Activated CD4-positive, alpha-beta T cell treated with anti-CD3 and anti-CD28 coated beads, Interleukin-10, Interleukin-2, amounts not matched to agents 100 ng/mL and 50 ng/mL, durations not matched to agents 16 hours and 8 hours (primary cell): ENCODE measurements around the gene TRIM26.

Source experiments
- DNase-seq: peaks from one replicate; pipeline ENCODE4 v3.0.0-alpha.2; 2020

The TRIM26 gene

GRCh38 chr6:30207619-30208295 is 5.4 kb downstream of the TRIM26 start:
- DNase-seq, result no peak

GRCh38 chr6:30206799-30207618 is 6.2 kb downstream of the TRIM26 start:
- DNase-seq, result no peak

- no peak for DNase-seq
Observed at GRCh38 chr6:30206152-30206551, 7.1 kb downstream of the TRIM26 start.

GRCh38 chr6:30204116-30204515 is 9.1 kb downstream of the TRIM26 start:
- DNase-seq, result no peak

GRCh38 chr6:30202366-30202765 is 10.8 kb downstream of the TRIM26 start:
- no peak for DNase-seq

GRCh38 chr6:30200551-30201281 is 12.5 kb downstream of the TRIM26 start:
- DNase-seq, result no peak

- DNase-seq, result no peak
Observed at GRCh38 chr6:30198166-30199084, 14.8 kb downstream of the TRIM26 start.

GRCh38 chr6:30196376-30196775 is 16.8 kb downstream of the TRIM26 start:
- no peak for DNase-seq

- DNase-seq, result no peak
Observed at GRCh38 chr6:30195951-30196350, 17.3 kb downstream of the TRIM26 start.

GRCh38 chr6:30194797-30195690 is 18.2 kb downstream of the TRIM26 start:
- DNase-seq, result no peak

GRCh38 chr6:30192076-30192475 is 21.1 kb downstream of the TRIM26 start:
- DNase-seq, result no peak

GRCh38 chr6:30188541-30188940 is 24.7 kb downstream of the TRIM26 start:
- DNase-seq, result no peak

GRCh38 chr6:30185846-30186484 is 27.2 kb downstream of the TRIM26 start:
- DNase-seq, result no peak

GRCh38 chr6:30184417-30185031 is 28.7 kb downstream of the TRIM26 start:
- no peak for DNase-seq

- DNase-seq, result no peak
Observed at GRCh38 chr6:30180145-30180544, 33.1 kb downstream of the TRIM26 start.

GRCh38 chr6:30178837-30179236 is 34.4 kb downstream of the TRIM26 start:
- DNase-seq, result no peak

- no peak for DNase-seq
Observed at GRCh38 chr6:30175765-30176164, 37.4 kb downstream of the TRIM26 start.

- no peak for DNase-seq
Observed at GRCh38 chr6:30172681-30173080, 40.5 kb downstream of the TRIM26 start.

GRCh38 chr6:30171677-30172471 is 41.3 kb downstream of the TRIM26 start:
- DNase-seq, result no peak
